BE2C (cell line): ENCODE measurements around the gene GBX2. TPM values are rescaled to one million over a fixed set of nuclear protein-coding genes. Genes with fewer than 3 reads are reported as not detected.
A peak's percentile ranks its signal among the peaks of the same experiment; 100 is the strongest.

ENCODE experiments used
- DNase-seq: peaks from one replicate; pipeline ENCODE4 v3.0.0-alpha.2; 2020
- H3K27me3 ChIP-seq: fragments of 250-450 bp; sonication (Bioruptor Pico); 2 replicates; pipeline ENCODE4 v1.5.1; 2020; ENCODE audit warnings: mild to moderate bottlenecking
- H3K36me3 ChIP-seq: fragments of 250-450 bp; sonication (Bioruptor Pico); 2 replicates; pipeline ENCODE4 v1.5.1; 2020; ENCODE audit warnings: mild to moderate bottlenecking
- H3K4me1 ChIP-seq: fragments of 250-450 bp; sonication (Bioruptor Pico); 2 replicates; pipeline ENCODE4 v1.5.1; 2020
- H3K4me3 ChIP-seq: 2 replicates; pipeline ENCODE4 v1.5.1; 2011; ENCODE audit warnings: low read depth, low read length
- H3K9me3 ChIP-seq: fragments of 250-450 bp; sonication (Bioruptor Pico); 2 replicates; pipeline ENCODE4 v1.5.1; 2020
- CTCF ChIP-seq: IDR thresholded peaks from 2 replicates; pipeline ENCODE4 v1.5.1; 2012; ENCODE audit warnings: mild to moderate bottlenecking, low read depth, low read length
- polyA plus RNA-seq: library from polyadenylated mRNA; unstranded; fragments of >200 nt; gene quantifications from one replicate; pipeline ENCODE4 v1.2.1, GENCODE V29; 2012; ENCODE audit warnings: low read depth, missing spikeins; ENCODE audit not compliant: insufficient read length, insufficient read depth

GBX2 gene
- not detected for polyA plus RNA-seq

GRCh38 chr2:236168110-236169080, at the start of gene GBX2:
GBX2 (minus strand) TSS chr2:236168386; CDS start chr2:236167971, 415 bp downstream.
- TF ChIP-seq CTCF, result no peak
- Histone ChIP-seq H3K27me3 (peaks cover 100% of the 10 kb centered on the region), H3K4me3 (peak within 1 kb of the TSS; percentile 15; the same call in 1 of the 2 replicates), H3K9me3 (peaks cover 4% of the 10 kb centered on the region; the same call in 1 of the 2 replicates), H3K36me3 (no peaks in the 10 kb centered on the region), H3K4me1 (no peaks in the 10 kb centered on the region; the same call in 1 of the 2 replicates)
- peak; percentile 68 for DNase-seq

GRCh38 chr2:236217926-236218325, 49.7 kb upstream of the GBX2 start:
- Histone ChIP-seq H3K27me3 (0 out of 2 replicates have a peak, but pooled peaks cover 3% of the 10 kb centered on the region), H3K36me3 (no peaks in the 10 kb centered on the region), H3K4me1 (no peaks in the 10 kb centered on the region), H3K4me3 (no peak overlapping the region), H3K9me3 (no peaks in the 10 kb centered on the region)
- no peak for TF ChIP-seq CTCF
- peak; percentile 57 for DNase-seq

- H3K27me3 ChIP-seq, result peaks cover 3% of the 10 kb centered on the region; the same call in 1 of the 2 replicates
- no peaks in the 10 kb centered on the region for H3K9me3 ChIP-seq
- H3K4me3 ChIP-seq, result no peak overlapping the region
- no peak for DNase-seq
- H3K36me3 ChIP-seq, result no peaks in the 10 kb centered on the region
- no peak for TF ChIP-seq CTCF
- H3K4me1 ChIP-seq, result no peaks in the 10 kb centered on the region
Measured at GRCh38 chr2:236216711-236217110, 48.5 kb upstream of the GBX2 start.

- no peak for DNase-seq
- Histone ChIP-seq H3K9me3 (no peaks in the 10 kb centered on the region), H3K4me1 (no peaks in the 10 kb centered on the region), H3K4me3 (no peak overlapping the region), H3K27me3 (peaks cover 6% of the 10 kb centered on the region; the same call in 1 of the 2 replicates), H3K36me3 (no peaks in the 10 kb centered on the region)
- no peak for TF ChIP-seq CTCF
Measured at GRCh38 chr2:236215761-236216333, 47.7 kb upstream of the GBX2 start.

- Histone ChIP-seq H3K9me3 (no peaks in the 10 kb centered on the region), H3K27me3 (peaks cover 6% of the 10 kb centered on the region; the same call in 1 of the 2 replicates), H3K4me3 (no peak overlapping the region), H3K36me3 (no peaks in the 10 kb centered on the region), H3K4me1 (no peaks in the 10 kb centered on the region)
- DNase-seq, result no peak
- TF ChIP-seq CTCF, result no peak
Measured at GRCh38 chr2:236215196-236215595, 47.0 kb upstream of the GBX2 start.
